NCI-H2196 (cell line): ENCODE measurements around the gene MRGPRX4.
"Not testable (repeated sequence)": the region's sequence is repeated elsewhere in the genome, so short reads cannot be mapped to it uniquely, and the experiment has no call there.

Source experiments
- DNase-seq: peaks from one replicate; lab custom pipeline; 2025; ENCODE audit not compliant: unreplicated experiment; lab: John Stamatoyannopoulos, UW

MRGPRX4 gene

DNA sequence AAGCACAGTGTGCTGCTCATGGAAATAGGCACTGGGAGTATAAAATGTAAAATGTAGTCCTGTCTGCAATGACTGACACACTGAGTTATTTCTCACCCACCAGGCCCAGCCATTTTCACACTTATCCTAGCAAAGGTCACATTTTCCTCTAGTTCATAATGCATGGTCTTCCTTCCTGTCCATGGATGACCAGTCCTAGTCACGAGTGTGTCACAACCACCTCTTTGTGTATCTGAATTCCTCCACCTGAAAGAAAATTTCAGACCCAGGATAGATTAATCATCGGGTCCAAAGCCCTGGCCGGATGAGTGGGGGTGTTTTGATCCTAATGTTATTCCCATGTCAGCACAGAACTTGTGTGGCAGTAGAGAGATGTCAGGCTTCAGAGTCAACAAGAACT lies at the start of gene MRGPRX4:
Gene MRGPRX4 (plus strand): TSS at position 172 of the 400 bp plus-strand sequence. CDS start 420 bp downstream, outside the sequence.
- DNase-seq = no peak

DNA sequence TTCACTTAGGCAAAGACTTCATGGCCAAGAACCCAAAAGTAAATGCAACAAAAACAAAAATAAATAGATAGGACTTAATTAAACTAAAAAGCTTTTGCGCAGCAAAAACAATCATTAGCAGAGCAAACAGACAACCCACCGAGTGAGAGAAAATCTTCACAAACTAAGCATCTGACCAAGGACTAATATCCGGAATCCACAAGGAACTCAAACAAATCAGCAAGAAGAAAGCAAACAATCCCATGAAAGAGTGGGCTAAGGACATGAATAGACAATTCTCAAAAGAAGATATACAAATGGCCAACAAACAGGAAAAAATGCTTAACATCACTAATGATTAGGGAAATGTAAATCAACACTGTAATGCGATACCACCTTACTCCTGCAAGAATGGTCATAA lies 41.5 kb upstream of the MRGPRX4 start:
- DNase-seq = not testable (repeated sequence)

GRCh38 chr11:18132341-18132740 lies 40.3 kb upstream of the MRGPRX4 start, which contains the start of gene MRGPRX3:
TSS of gene MRGPRX3 (plus strand) at chr11:18132571. CDS start at chr11:18137203, 4,632 bp downstream.
- no peak for DNase-seq

DNA sequence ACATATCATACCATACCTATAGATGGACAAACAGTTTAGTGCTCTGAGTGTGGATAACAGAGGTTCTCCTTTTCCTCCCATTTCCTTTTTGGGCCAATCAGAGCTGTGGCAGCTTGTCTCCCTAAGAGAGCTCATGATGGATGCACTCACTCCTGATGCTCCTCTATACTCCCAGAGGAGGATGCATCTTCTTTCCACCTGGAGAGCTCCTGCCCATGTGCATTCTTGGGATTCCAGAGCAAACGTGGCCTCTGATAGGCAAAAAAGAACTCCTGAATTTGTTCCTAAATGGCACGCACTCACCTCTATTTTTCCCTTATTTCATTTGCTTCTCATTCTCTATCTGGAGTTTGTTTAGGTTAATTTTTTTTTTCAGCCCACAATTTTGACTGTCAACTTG lies 37.3 kb upstream of the MRGPRX4 start:
- no peak for DNase-seq

GRCh38 chr11:18137186-18137800 lies 35.3 kb upstream of the MRGPRX4 start:
- DNase-seq = no peak

DNA sequence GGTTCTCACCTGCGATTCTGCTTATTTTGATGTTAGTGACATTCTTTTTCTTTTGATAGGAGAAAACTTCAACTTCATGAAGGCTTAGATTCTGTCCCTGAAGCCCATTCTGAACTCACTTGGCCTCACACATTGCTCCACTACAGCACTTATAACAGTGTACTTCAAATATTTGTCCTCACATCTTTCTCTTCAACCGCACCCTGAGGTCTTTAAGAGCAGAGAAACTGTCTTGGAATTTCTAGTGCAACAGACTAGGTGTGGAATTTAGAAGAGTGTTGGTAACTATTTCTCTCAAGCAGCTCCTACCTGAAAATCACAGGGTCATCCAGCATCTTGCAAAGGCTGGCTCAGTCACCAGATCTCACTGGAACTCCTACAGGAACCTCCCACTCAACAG lies 32.5 kb upstream of the MRGPRX4 start:
- DNase-seq = no peak

DNA sequence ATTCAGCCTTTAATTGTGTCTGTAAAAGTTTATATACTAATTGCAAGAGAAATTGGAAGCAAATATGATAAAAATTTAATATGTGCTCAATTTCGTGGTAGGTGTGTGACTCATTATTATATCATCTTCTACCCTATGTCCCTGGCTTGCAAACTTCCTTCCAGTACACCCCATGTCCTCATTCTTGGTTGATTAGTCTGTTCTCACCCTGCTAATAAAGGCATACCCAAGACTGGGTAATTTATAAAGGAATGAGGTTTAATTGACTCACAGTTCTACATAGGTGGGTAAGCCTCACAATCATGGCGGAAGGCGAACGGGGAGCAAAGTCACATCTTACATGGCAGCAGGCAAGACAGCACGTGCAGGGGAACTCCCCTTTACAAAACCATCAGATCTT lies 28.4 kb upstream of the MRGPRX4 start:
- no peak for DNase-seq

DNA sequence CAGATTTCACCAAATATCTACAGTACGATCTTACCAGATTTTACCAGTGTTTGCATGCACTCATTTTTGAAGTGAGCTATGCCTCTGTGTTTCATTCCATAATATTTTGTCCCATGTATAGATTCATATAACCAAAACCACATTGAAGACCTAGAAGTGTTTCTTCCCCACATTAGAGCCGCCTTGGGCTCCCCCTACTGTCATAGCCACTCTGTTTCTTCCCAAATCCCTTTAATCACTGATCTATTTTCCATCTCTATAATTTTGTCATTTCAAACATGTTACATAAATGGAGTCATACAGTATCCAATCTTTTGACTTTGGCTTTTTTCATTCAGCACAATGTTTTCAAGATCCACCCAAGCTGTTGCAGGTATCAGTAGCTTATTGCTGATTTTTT lies 27.6 kb upstream of the MRGPRX4 start:
- DNase-seq = no peak

GRCh38 chr11:18145837-18146236 lies 26.8 kb upstream of the MRGPRX4 start:
- no peak for DNase-seq

DNA sequence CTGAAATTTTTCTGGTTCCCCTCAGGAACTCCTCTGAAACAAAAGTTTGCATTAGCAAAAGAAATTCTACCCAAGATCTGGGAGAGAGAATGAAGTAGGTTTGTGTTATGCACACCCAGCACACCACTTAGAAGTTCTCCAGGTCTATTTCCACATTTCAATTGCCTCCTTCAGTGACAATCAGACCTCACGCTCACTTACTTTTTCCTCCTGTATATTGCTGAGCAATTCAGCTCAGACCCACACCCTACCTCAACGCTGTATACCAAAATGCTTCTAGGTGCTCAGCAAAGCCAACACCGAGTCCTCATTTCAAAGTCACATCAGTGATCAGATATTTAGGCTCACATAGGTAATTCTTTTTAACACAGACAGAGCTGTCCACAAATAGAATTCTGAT lies 21.1 kb upstream of the MRGPRX4 start:
- no peak for DNase-seq

GRCh38 chr11:18168372-18168771 lies 4.3 kb upstream of the MRGPRX4 start:
- no peak for DNase-seq

GRCh38 chr11:18171377-18172000 lies 1.1 kb upstream of the MRGPRX4 start:
- peak; percentile 51 for DNase-seq

DNA sequence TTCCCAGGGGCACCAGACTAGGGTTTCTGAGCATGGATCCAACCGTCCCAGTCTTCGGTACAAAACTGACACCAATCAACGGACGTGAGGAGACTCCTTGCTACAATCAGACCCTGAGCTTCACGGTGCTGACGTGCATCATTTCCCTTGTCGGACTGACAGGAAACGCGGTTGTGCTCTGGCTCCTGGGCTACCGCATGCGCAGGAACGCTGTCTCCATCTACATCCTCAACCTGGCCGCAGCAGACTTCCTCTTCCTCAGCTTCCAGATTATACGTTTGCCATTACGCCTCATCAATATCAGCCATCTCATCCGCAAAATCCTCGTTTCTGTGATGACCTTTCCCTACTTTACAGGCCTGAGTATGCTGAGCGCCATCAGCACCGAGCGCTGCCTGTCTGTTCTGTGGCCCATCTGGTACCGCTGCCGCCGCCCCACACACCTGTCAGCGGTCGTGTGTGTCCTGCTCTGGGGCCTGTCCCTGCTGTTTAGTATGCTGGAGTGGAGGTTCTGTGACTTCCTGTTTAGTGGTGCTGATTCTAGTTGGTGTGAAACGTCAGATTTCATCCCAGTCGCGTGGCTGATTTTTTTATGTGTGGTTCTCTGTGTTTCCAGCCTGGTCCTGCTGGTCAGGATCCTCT lies 709 bp downstream of the MRGPRX4 start:
- DNase-seq = no peak

DNA sequence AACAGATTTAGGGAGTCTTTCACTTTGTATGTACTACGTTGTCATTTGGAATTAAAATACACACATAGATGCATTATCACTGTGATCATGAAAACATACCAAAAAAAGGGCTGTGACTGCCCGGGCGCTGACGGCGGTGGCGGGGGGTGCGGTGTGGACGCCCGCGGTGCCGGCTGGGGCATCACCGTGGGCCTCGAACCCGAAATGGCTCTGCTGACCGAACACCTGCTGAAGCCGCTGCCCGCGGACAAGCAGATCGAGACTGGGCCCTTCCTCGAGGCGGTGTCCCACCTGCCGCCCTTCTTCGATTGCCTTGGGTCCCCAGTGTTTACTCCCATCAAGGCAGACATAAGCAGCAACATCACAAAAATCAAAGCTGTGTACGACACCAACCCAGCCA lies 16.2 kb downstream of the MRGPRX4 start:
- DNase-seq = no peak

DNA sequence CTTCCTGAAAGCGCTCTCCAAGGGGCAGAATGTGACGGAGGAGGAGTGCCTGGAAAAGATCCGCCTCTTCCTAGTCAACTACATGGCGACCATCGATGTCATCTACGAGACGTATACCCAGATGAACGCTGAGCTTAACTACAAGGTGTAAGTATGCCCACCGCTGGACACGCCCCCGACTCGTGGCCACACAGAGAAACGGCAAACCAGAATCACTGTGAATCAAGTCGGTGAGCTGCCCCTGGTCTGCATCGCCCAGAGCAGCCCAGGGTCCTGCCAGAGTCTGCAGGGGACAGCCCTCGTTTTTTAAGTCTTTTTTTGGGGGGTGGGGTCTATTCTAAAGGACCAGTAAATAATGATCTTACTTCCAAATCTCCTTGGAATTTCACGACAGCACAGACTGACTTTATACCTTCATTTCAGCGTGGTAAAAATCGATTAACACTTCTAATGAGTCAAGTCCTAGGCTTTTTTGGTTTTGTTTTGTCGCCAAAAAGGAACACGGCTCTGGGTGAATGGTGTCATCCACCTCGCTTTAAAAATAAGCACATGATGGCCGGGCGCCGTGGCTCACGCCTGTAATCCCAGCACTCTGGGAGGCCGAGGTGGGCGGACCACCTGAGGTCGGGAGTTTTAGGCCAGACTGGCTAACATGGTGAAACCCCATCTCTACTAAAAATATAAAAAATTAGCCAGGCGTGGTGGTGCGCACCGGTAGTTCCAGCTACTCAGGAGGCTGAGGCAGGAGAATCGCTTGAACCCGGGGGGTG lies 17.0 kb downstream of the MRGPRX4 start:
- DNase-seq = not testable (repeated sequence)

DNA sequence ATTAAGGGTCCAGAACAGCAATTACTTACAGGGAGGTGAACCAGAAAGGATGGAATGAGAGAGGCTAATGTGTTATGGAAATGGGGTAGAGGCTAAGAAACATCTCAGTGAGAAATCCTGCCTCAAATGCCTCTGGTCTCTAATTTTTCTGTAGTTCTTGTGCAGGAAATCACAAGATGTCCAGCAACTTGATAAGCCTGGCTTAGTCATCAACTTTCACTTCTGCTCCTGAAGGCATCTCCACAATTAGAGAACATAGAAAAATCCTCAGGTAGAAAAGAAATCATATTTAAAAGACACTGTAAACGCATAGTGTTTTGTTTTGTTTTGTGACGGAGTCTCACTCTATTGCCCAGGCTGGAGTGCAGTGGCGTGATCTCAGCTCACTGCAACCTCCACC lies 18.7 kb downstream of the MRGPRX4 start:
- DNase-seq = no peak

DNA sequence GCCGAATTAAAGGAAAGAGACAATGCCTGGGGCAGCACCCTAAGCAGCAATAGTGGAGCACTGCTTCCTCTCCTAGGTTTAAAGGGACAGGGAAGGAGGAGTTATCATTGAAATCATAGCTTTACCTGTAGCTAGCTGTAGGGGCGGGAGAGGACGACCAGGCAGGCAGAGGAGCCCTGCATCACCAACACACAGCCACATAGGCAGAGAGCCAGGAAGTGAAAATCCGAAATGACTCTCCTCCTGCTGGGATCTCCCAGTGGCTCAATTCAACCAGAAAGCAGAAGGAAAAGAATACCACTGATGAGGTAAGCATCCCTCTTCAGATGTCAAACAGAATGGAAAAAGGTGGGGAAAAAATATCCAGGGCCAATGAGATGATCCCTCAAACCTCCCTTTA lies 20.4 kb downstream of the MRGPRX4 start:
- no peak for DNase-seq

DNA sequence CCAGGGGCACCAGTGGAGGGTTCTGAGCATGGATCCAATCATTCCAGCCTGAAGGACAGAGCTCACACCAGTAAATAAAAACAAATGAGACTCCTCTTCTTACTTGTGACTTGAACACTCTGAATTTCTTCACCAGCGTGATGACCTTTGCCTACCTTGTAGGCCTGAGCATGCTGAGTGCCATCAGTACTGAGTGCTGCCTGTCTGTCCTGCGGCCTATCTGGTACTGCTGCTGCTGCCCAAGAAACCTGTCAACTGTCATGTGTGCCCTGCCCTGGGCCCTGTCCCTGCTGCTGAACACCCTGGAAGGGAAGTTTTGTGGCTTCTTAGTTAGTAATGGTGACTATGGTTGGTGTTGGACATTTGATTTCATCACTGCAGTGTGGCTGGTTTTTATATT lies 23.9 kb downstream of the MRGPRX4 start:
- no peak for DNase-seq

DNA sequence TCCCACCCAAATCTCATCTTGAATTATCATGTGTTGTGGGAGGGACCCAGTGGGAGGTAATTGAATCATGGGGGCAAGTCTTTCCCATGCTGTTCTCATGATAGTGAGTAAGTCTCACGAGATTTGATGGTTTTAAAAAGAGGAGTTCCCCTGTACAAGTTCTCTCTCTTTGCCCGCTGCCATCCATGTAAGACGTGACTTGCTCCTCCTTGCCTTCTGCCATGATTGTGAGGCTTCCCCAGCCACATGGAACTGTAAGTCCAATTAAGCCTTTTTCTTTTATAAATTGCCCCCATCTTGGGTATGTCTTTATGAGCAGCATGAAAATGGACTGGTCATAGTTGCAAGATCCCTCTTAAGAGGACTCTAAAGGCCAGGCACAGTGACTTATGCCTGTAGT lies 25.1 kb downstream of the MRGPRX4 start:
- not testable (repeated sequence) for DNase-seq

- no peak for DNase-seq
These were observed 31.1 kb downstream of the MRGPRX4 start for GRCh38 chr11:18203723-18204122.

DNA sequence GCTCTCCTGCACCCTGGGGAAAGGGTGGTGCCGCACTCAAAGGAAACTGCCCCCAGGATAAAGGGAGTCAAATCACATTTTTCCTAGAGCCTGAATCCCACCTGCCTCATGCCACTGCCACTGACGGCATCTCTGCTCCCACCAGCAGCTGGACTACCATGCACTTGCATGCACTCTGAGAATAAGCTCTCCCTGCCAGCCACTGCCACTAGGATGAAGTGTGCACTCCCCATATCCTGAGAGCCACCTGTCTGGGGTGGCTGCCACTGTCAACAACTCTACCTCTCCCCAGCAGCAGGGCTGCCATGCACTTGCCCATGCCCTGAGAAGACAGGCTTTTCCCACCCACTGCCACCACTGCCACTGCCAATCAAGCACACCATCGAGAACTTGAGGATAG lies 31.6 kb downstream of the MRGPRX4 start:
- DNase-seq = no peak

DNA sequence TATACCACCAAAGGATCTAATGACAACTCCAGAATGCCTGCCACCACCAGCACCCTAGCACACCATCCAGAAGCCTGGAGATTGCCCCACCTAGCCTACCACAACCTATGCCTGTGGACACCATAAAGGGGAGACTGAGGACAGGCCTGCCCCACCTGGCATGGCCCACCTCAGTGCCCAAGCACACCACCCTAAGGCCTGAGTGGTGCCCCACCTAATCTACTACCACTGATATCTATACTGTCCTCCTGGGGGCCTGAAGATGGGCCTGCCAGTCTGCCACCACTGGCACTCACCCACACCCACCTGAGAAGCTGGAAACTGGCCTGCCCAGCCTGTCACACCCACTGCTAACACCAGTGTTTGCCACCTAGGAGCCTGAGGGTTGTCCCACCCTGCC lies 32.1 kb downstream of the MRGPRX4 start:
- no peak for DNase-seq
